IMR-90 (cell line): Measurements from ENCODE around the gene ZNF217. TPM values are rescaled to one million over a fixed set of nuclear protein-coding genes. Genes with fewer than 3 reads are reported as not detected.
"Not testable (repeated sequence)": the region's sequence is repeated elsewhere in the genome, so short reads cannot be mapped to it uniquely, and the experiment has no call there.

Source experiments
- ATAC-seq: fragments of 200-7000 bp; cut with Tn5 transposase; 2 replicates; pipeline ENCODE4 v1.9.1; 2020; ENCODE audit warnings: low read depth, mild to moderate bottlenecking, moderate library complexity
- BruUV-seq: library from RNA; stranded (reverse); fragments of 400-500 nt; replicated peaks from 2 replicates; lab custom pipeline; 2021; lab: Mats Ljungman, UMichigan
- CTCF ChIA-PET: fragments of 300-600 bp; formaldehyde crosslinking; extraction: SDS; loops from one replicate; lab custom pipeline; 2021; ENCODE audit warnings: antibody characterized with exemption; lab: Yijun Ruan, JAX
- POLR2A ChIA-PET: fragments of 300-600 bp; sonication (Branson Sonifier 250); formaldehyde crosslinking; loops from one replicate; lab custom pipeline; 2022; ENCODE audit warnings: antibody characterized with exemption; ENCODE audit not compliant: unreplicated experiment; lab: Charles Lee
- DNase-seq: peaks from one replicate; pipeline ENCODE4 v3.0.0; 2013
- H2AFZ ChIP-seq: replicated peaks from 2 replicates; pipeline ENCODE3; 2013; ENCODE audit warnings: low read length, mild to moderate bottlenecking; ENCODE audit not compliant: poor library complexity
- H2AK5ac ChIP-seq: 2 replicates; pipeline ENCODE4 v1.6.1; 2013; ENCODE audit warnings: low read depth, low read length, inconsistent platforms
- H2AK9ac ChIP-seq: replicated peaks from 2 replicates; pipeline ENCODE3; 2013; ENCODE audit warnings: mild to moderate bottlenecking, low read depth, low read length, moderate library complexity; ENCODE audit not compliant: poor library complexity
- H2BK120ac ChIP-seq: 2 replicates; pipeline ENCODE4 v1.6.1; 2013; ENCODE audit warnings: low read depth, low read length, inconsistent platforms
- H2BK15ac ChIP-seq: 3 replicates; pipeline ENCODE4 v1.6.1; 2013; ENCODE audit warnings: low read depth, low read length, inconsistent platforms
- H2BK20ac ChIP-seq: 2 replicates; pipeline ENCODE4 v1.6.1; 2013; ENCODE audit warnings: low read depth, mild to moderate bottlenecking, inconsistent platforms, low read length, moderate library complexity
- H2BK5ac ChIP-seq: 2 replicates; pipeline ENCODE4 v1.6.1; 2013; ENCODE audit warnings: mild to moderate bottlenecking, low read depth, low read length, inconsistent platforms; ENCODE audit not compliant: poor library complexity, severe bottlenecking
- H3K14ac ChIP-seq: replicated peaks from 2 replicates; pipeline ENCODE4 v1.6.1; 2013; ENCODE audit warnings: low read depth, low read length, inconsistent platforms
- H3K18ac ChIP-seq: 2 replicates; pipeline ENCODE4 v1.6.1; 2013; ENCODE audit warnings: low read depth, low read length, control low read depth
- H3K23ac ChIP-seq: 2 replicates; pipeline ENCODE4 v1.6.1; 2013; ENCODE audit warnings: low read depth, low read length, inconsistent platforms
- H3K27ac ChIP-seq: 2 replicates; pipeline ENCODE4 v1.5.1; 2013; ENCODE audit warnings: mild to moderate bottlenecking, control low read depth, low read length; ENCODE audit not compliant: insufficient read depth
- H3K27me3 ChIP-seq: 2 replicates; pipeline ENCODE4 v1.6.1; 2013; ENCODE audit warnings: low read length; ENCODE audit not compliant: control insufficient read depth, insufficient read depth
- H3K36me3 ChIP-seq: 2 replicates; pipeline ENCODE4 v1.6.1; 2013; ENCODE audit warnings: low read length, mixed read lengths; ENCODE audit not compliant: control insufficient read depth, insufficient read depth
- H3K4ac ChIP-seq: 2 replicates; pipeline ENCODE4 v1.6.1; 2013; ENCODE audit warnings: low read depth, low read length, inconsistent platforms
- H3K4me1 ChIP-seq: 2 replicates; pipeline ENCODE4 v1.6.1; 2013; ENCODE audit warnings: low read length, mixed read lengths; ENCODE audit not compliant: control insufficient read depth, insufficient read depth
- H3K4me2 ChIP-seq: 2 replicates; pipeline ENCODE4 v1.6.1; 2013; ENCODE audit warnings: low read depth, mild to moderate bottlenecking, control low read depth, low read length, moderate library complexity
- H3K4me3 ChIP-seq: 2 replicates; pipeline ENCODE4 v1.5.1; 2013; ENCODE audit warnings: low read depth, mild to moderate bottlenecking, control low read depth, low read length, moderate library complexity; ENCODE audit not compliant: insufficient read depth
- H3K56ac ChIP-seq: 2 replicates; pipeline ENCODE4 v1.6.1; 2013; ENCODE audit warnings: low read length, inconsistent platforms; ENCODE audit not compliant: insufficient read depth; ENCODE audit errors: extremely low read depth
- H3K79me1 ChIP-seq, 2 experiments: 2 replicates each; pipeline ENCODE4 v1.6.1; 2013; ENCODE audit warnings: low read length in 2 of 2, inconsistent platforms in 1 of 2, low read depth in 1 of 2
- H3K9ac ChIP-seq: 2 replicates; pipeline ENCODE4 v1.6.1; 2013; ENCODE audit warnings: low read depth, low read length, control low read depth
- H3K9me1 ChIP-seq: 2 replicates; pipeline ENCODE4 v1.6.1; 2013; ENCODE audit warnings: low read length, inconsistent platforms; ENCODE audit not compliant: insufficient read depth
- H3K9me3 ChIP-seq: 2 replicates; pipeline ENCODE4 v1.6.1; 2013; ENCODE audit warnings: low read length; ENCODE audit not compliant: control insufficient read depth, insufficient read depth
- H4K20me1 ChIP-seq: 2 replicates; pipeline ENCODE4 v1.6.1; 2013; ENCODE audit warnings: low read length, inconsistent platforms; ENCODE audit not compliant: insufficient read depth
- H4K5ac ChIP-seq: 2 replicates; pipeline ENCODE4 v1.6.1; 2013; ENCODE audit warnings: mild to moderate bottlenecking, low read depth, low read length, control low read depth
- H4K8ac ChIP-seq, 2 experiments: 2 replicates each; pipeline ENCODE4 v1.6.1; 2013; ENCODE audit warnings: low read depth in 2 of 2, low read length in 2 of 2, control low read depth in 1 of 2, inconsistent platforms in 1 of 2
- H4K91ac ChIP-seq: 2 replicates; pipeline ENCODE4 v1.6.1; 2013; ENCODE audit warnings: low read depth, low read length, inconsistent platforms; ENCODE audit not compliant: insufficient read depth
- MAFK ChIP-seq: IDR thresholded peaks from 2 replicates; pipeline ENCODE4 v1.6.1; 2012; ENCODE audit warnings: low read depth, low read length, improper control_type of control experiment
- RFX5 ChIP-seq: IDR thresholded peaks from 2 replicates; pipeline ENCODE4 v1.8.0; 2012; ENCODE audit warnings: low read depth, mild to moderate bottlenecking, low read length, moderate library complexity
- WGBS, 2 experiments: methylation state at CpG; one replicate each; pipeline versions ENCODE4 v1.1.5 to v1.1.7; 2013; ENCODE audit warnings: missing lambda C conversion rate in 2 of 2; ENCODE audit not compliant: insufficient read length in 1 of 2; ENCODE audit errors: extremely low coverage in 2 of 2; 5-methylcytosine and 5-hydroxymethylcytosine counted together
- dilution Hi-C: fragments of 300-500 bp; cut with HindIII; formaldehyde crosslinking; loops from one replicate; pipeline ENCODE4 v1.14.3; 2018; ENCODE audit warnings: low sequenced_read_pairs; ENCODE audit not compliant: unreplicated experiment
- in situ Hi-C: fragments of 300-500 bp; cut with MboI; formaldehyde crosslinking; loops from 3 replicates; pipeline ENCODE4 v1.14.3; 2019; ENCODE audit warnings: low sequenced_read_pairs, inconsistent platforms, mixed read lengths
- intact Hi-C: fragments of 100-400 bp; cut with micrococcal nuclease; formaldehyde crosslinking; loops from 2 replicates; pipeline ENCODE4 v1.10.0; 2022
- polyA plus RNA-seq, 3 experiments: library from polyadenylated mRNA; depleted of rRNA; stranded (reverse); fragments of >200 nt; gene quantifications; 2 replicates each; pipeline ENCODE4 v1.2.3, GENCODE V29; 2012; ENCODE audit warnings: low replicate concordance in 1 of 3
- total RNA-seq: library from RNA; depleted of rRNA; stranded (reverse); fragments of >200 nt; gene quantifications from 2 replicates; pipeline ENCODE4 v1.2.3, GENCODE V29; 2012

Gene ZNF217
- total and polyA plus RNA-seq, 2 of the 4 experiments (the other 2 are of a cell fraction), result 9.1 to 27.8 TPM

- Histone ChIP-seq H4K20me1 (no peaks in the 10 kb centered on the region), H3K27me3 (no peaks in the 10 kb centered on the region), H2BK5ac (no peak overlapping the region), H3K4me3 (no peak overlapping the region), H3K36me3 (no peaks in the 10 kb centered on the region), H2BK120ac (peak overlapping the region; percentile 47; the same call in 1 of the 2 replicates), H2AK5ac (0 out of 2 replicates have a peak overlapping the region, but pooled peaks have one; percentile 35), H2BK15ac (0 out of 3 replicates have a peak overlapping the region, but pooled peaks have one; percentile 48), H3K79me1 (peaks cover 0 to 6% of the 10 kb centered on the region in 2 experiments; a peak in 1 of 4 replicates), H3K56ac (no peak overlapping the region), H3K4ac (no peak overlapping the region), H3K23ac (no peak overlapping the region), H3K9me3 (no peaks in the 10 kb centered on the region), H2AK9ac (no peak overlapping the region), H4K8ac (no peak overlapping the region), H4K91ac (no peak overlapping the region), H4K5ac (no peak overlapping the region), H3K4me1 (peaks cover 15% of the 10 kb centered on the region), H3K14ac (no peak overlapping the region), H3K9me1 (peaks cover 6% of the 10 kb centered on the region), H3K4me2 (no peak overlapping the region), H2AFZ (no peak overlapping the region), H2BK20ac (peak overlapping the region; percentile 25; the same call in 1 of the 2 replicates), H3K9ac (no peak overlapping the region), H3K27ac (no peak overlapping the region), H3K18ac (no peak overlapping the region)
- no TSS peak for BruUV-seq
- DNase-seq, result no peak
- no CpG with 5 or more reads among the region's 10 CpGs for WGBS, 2 experiments
- intact Hi-C loops (loop anchor here (1.0 kb wide), 1 partner anchor 37 kb away; no protein-coding TSS in a partner anchor), dilution Hi-C loops (no loop called here), in situ Hi-C loops (no loop called here)
- ATAC-seq, result no peak
- peak; percentile 66; the same call in 1 of the 2 replicates for TF ChIP-seq MAFK
- TF ChIP-seq RFX5, result no peak
- ChIA-PET CTCF (interaction anchor here (1.0 kb wide), 1 partner anchor 40 kb away, joined by 3 read pairs; no protein-coding TSS in a partner anchor), POLR2A (no interaction called here)
Observed at GRCh38 chr20:53617791-53618489, 24.3 kb upstream of the ZNF217 start.

DNA sequence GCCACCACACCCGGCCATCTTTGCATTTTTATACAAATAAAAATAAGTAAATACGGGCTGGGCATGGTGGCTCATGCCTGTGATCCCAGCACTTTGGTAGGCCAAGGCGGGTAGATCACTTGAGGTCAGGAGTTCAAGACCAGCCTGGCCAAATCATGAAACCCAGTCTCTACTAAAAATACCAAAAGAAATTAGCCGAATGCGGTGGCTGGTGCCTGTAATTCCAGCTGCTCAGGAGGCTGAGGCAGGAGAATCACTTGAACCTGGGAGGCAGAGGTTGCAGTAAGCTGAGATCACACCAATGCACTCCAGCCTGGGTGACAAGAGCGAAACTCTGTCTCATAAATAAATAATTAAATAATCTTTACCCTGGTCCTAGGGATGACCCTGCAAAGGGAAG is 22.9 kb upstream of the ZNF217 start:
- in situ Hi-C loops, result not testable (repeated sequence)

More for the DNA sequence above, 22.9 kb upstream of the ZNF217 start:
- H2BK20ac ChIP-seq, H2AFZ ChIP-seq, H3K4me3 ChIP-seq, H2AK5ac ChIP-seq, H3K36me3 ChIP-seq, H3K9ac ChIP-seq, H3K18ac ChIP-seq, H4K20me1 ChIP-seq, dilution Hi-C loops, H2BK15ac ChIP-seq, H4K8ac ChIP-seq, DNase-seq, H4K5ac ChIP-seq, H3K9me3 ChIP-seq, H3K4me2 ChIP-seq, H3K23ac ChIP-seq, intact Hi-C loops, H2BK5ac ChIP-seq, H3K4ac ChIP-seq, POLR2A ChIA-PET, H2BK120ac ChIP-seq, H3K27me3 ChIP-seq, H3K4me1 ChIP-seq, H3K27ac ChIP-seq, H3K9me1 ChIP-seq, ATAC-seq, H4K91ac ChIP-seq, H2AK9ac ChIP-seq, H3K56ac ChIP-seq, BruUV-seq, H3K14ac ChIP-seq: not testable (repeated sequence)
- no CpG with 5 or more reads among the region's 6 CpGs for WGBS, 2 experiments
- CTCF ChIA-PET, result interaction anchor here (0.9 kb wide), 1 partner anchor 74 kb away, joined by 3 read pairs; no protein-coding TSS in a partner anchor
- peaks cover 0 to 13% of the 10 kb centered on the region in 2 experiments; a peak in 2 of 4 replicates for H3K79me1 ChIP-seq
